A673 (cell line): Measurements from ENCODE around the gene IFT122.
"Not testable (repeated sequence)": the region's sequence is repeated elsewhere in the genome, so short reads cannot be mapped to it uniquely, and the experiment has no call there.

Experiments used
- CTCF ChIP-seq: fragments of 300-800, 200-600 bp; sonication (generic); conservative IDR thresholded peaks from 2 replicates; pipeline ENCODE4 v1.5.1; 2017; ENCODE audit warnings: low read depth, mild to moderate bottlenecking, antibody characterized with exemption, low read length, moderate library complexity, mixed read lengths
- EZH2 ChIP-seq: fragments of 200-600 bp; sonication (generic); IDR thresholded peaks from 2 replicates; pipeline ENCODE4 v1.6.1; 2017; ENCODE audit warnings: borderline replicate concordance, low read depth, mild to moderate bottlenecking, mixed read lengths, antibody characterized with exemption, low read length; ENCODE audit not compliant: poor library complexity, severe bottlenecking

DNA sequence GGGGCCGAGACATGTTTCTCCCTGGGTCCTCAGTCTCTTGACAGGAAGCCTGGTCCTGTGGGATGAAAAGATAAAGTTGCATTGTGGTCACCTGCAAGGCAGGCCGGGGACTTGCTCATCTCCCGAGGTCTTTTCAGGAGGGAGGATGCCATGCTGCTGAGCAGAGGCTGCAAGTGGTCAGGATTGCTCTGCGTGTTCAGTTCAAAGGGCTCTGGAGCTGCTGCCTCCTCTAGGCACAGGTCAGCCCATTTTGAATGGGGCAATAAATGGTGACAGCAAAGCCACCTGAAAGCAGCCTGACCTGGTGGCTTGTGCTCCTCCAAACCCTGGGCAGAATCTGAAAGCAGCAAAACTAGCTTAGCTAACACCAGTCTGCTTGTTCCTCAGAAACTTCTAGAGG is 51.1 kb downstream of the IFT122 start:
- not testable (repeated sequence) for TF ChIP-seq CTCF, EZH2
